ENCODE measurements around the gene ZNF571.
A peak's percentile ranks its signal among the peaks of the same experiment; 100 is the strongest.

Gene ZNF571

GRCh38 chr19:37537391-37537947 is 57.1 kb downstream of the ZNF571 start:
- peaks cover 49% of the 10 kb centered on the region for H3K9me3 ChIP-seq (ENCODE audit: control insufficient read depth, insufficient read depth, low read depth, low read length)
- TF ChIP-seq HIC1 (tag by site-specific recombination; IDR thresholded peaks at IDR 0.05): no peak
- peak; percentile 84 for TF ChIP-seq ZNF274 (IDR thresholded peaks at IDR 0.05; ENCODE audit: low read length)
- TF ChIP-seq ZNF274 (tag by site-specific recombination; IDR thresholded peaks at IDR 0.05; ENCODE audit: borderline replicate concordance): peak; percentile 100
- TF ChIP-seq ZNF585B (tag by site-specific recombination; IDR thresholded peaks at IDR 0.05): no peak
- no peak for TF ChIP-seq SP7 (tag by site-specific recombination; IDR thresholded peaks at IDR 0.05)
- TF ChIP-seq TRIM28 (IDR thresholded peaks at IDR 0.05; ENCODE audit: borderline replicate concordance, low read length): peak; percentile 99; the same call in 1 of the 2 replicates
- peak; percentile 15; the same call in 1 of the 2 replicates for TF ChIP-seq ZNF311 (tag by site-specific recombination; IDR thresholded peaks at IDR 0.05; ENCODE audit: borderline replicate concordance)
- no peak for TF ChIP-seq ZNF433 (tag by site-specific recombination; IDR thresholded peaks at IDR 0.05; ENCODE audit: low read depth)
- peak; percentile 99 for TF ChIP-seq SETDB1 (IDR thresholded peaks at IDR 0.05; ENCODE audit: insufficient read length, low read length)
- TF ChIP-seq ZNF350 (tag by site-specific recombination; IDR thresholded peaks at IDR 0.05): 0 out of 2 replicates have a peak, but pooled peaks have one; percentile 8
- no peak for TF ChIP-seq ZNF292 (tag by site-specific recombination; IDR thresholded peaks at IDR 0.05; ENCODE audit: borderline replicate concordance, low read depth)
- no peak for TF ChIP-seq ZNF202 (tag by site-specific recombination; IDR thresholded peaks at IDR 0.05; ENCODE audit: borderline replicate concordance)
- TF ChIP-seq GLIS1 (tag by site-specific recombination; IDR thresholded peaks at IDR 0.05): no peak
- ChIA-PET CTCF (interaction anchor here (0.7 kb wide), 1 partner anchor 9 kb away, joined by 3 read pairs; no protein-coding TSS in a partner anchor), POLR2A (interaction anchor here (0.7 kb wide), 1 partner anchor 313 kb away, joined by 3 read pairs; no protein-coding TSS in a partner anchor)
- no peaks in the 10 kb centered on the region for H3K4me1 ChIP-seq (ENCODE audit: control insufficient read depth, insufficient read depth, low read length)
- H3K4me3 ChIP-seq (ENCODE audit: low read depth, low read length): no peak overlapping the region
- peaks cover 52 to 53% of the 10 kb centered on the region in 2 experiments for H3K36me3 ChIP-seq (ENCODE audit: control insufficient read depth in 2 of 2, insufficient read depth in 1 of 2, low read length in 2 of 2)
- no peak overlapping the region for H3K27ac ChIP-seq (ENCODE audit: extremely low read depth, low read depth, low read length)

GRCh38 chr19:37519890-37520289 is 74.7 kb downstream of the ZNF571 start:
- peaks cover 57 to 83% of the 10 kb centered on the region in 2 experiments for H3K36me3 ChIP-seq (ENCODE audit: control insufficient read depth in 2 of 2, insufficient read depth in 1 of 2, low read length in 2 of 2)
- H3K4me3 ChIP-seq (ENCODE audit: low read depth, low read length): no peak overlapping the region
- peaks cover 19% of the 10 kb centered on the region for H3K9me3 ChIP-seq (ENCODE audit: control insufficient read depth, insufficient read depth, low read depth, low read length)
- ChIA-PET CTCF (no interaction called here), POLR2A (interaction anchor here (1.0 to 1.3 kb wide), 2 partner anchors 13 to 260 kb away, joined by 3 read pairs; partner anchors contain the start of genes ZNF573 and ZNF793)
- TF ChIP-seq ZBTB17 (tag by site-specific recombination; IDR thresholded peaks at IDR 0.05): peak; percentile 56; the same call in 1 of the 2 replicates
- TF ChIP-seq GLIS2 (tag by site-specific recombination; IDR thresholded peaks at IDR 0.05): 0 out of 2 replicates have a peak, but pooled peaks have one; percentile 22
- TF ChIP-seq ZNF26 (tag by site-specific recombination; IDR thresholded peaks at IDR 0.05): peak; percentile 11; the same call in 1 of the 2 replicates
- TF ChIP-seq RBAK (tag by site-specific recombination; IDR thresholded peaks at IDR 0.05): peak; percentile 20; the same call in 1 of the 2 replicates
- no peak for TF ChIP-seq ZBTB1 (tag by site-specific recombination; IDR thresholded peaks at IDR 0.05)
- TF ChIP-seq ZNF660 (tag by site-specific recombination; IDR thresholded peaks at IDR 0.05): 0 out of 2 replicates have a peak, but pooled peaks have one; percentile 55
- no peak for TF ChIP-seq ZNF174 (tag by site-specific recombination; IDR thresholded peaks at IDR 0.05)
- no peak overlapping the region for H3K27ac ChIP-seq (ENCODE audit: extremely low read depth, low read depth, low read length)
- no peaks in the 10 kb centered on the region for H3K4me1 ChIP-seq (ENCODE audit: control insufficient read depth, insufficient read depth, low read length)

Measured in HEK293 (cell line).